Vagina (tissue), 2 donors: ENCODE data around the gene UNC13A.

Experiments used
- POLR2A ChIP-seq, 2 donors: fragments of 450-650 bp; IDR thresholded peaks; one replicate each; pipeline ENCODE4 v1.6.1; 2017; ENCODE audit warnings: antibody characterized with exemption in 2 of 2, mild to moderate bottlenecking in 2 of 2, moderate library complexity in 2 of 2
- POLR2AphosphoS5 ChIP-seq, 2 donors: sonication (generic); formaldehyde crosslinking; IDR thresholded peaks; one replicate each; pipeline ENCODE4 v1.9.0; 2017; ENCODE audit warnings: antibody characterized with exemption in 2 of 2, mild to moderate bottlenecking in 2 of 2, low read depth in 1 of 2; ENCODE audit not compliant: insufficient read depth in 1 of 2
- TF ChIP-seq, protein P1 (sequence below), 3 experiments: fragments of 450-650 bp in 2 of 3; fragments of 200-600 bp in 1 of 3; sonication (generic) in 1 of 3; IDR thresholded peaks; one replicate each; pipeline ENCODE4 v1.5.1; 2017 to 2019; ENCODE audit warnings: antibody characterized with exemption in 3 of 3, mild to moderate bottlenecking in 2 of 3, moderate library complexity in 2 of 3

DNA sequence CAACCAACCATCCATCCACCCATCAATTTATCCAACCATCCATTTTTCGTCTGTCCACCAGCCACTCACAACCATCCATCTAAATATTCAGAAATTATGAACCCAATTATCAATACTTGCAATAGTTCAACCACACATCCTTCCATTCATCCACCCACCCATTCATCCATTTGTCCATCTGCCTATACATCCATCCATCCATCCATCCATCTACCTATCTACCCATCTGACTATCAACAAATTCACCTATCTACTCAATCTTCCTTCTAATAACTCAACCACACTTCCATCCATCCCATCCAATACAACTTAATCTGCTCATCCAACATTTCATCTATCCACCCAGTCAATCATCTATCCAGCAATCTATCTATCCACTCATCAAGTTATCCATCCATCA is 46.3 kb downstream of the UNC13A start:
- TF ChIP-seq, protein P1, sequence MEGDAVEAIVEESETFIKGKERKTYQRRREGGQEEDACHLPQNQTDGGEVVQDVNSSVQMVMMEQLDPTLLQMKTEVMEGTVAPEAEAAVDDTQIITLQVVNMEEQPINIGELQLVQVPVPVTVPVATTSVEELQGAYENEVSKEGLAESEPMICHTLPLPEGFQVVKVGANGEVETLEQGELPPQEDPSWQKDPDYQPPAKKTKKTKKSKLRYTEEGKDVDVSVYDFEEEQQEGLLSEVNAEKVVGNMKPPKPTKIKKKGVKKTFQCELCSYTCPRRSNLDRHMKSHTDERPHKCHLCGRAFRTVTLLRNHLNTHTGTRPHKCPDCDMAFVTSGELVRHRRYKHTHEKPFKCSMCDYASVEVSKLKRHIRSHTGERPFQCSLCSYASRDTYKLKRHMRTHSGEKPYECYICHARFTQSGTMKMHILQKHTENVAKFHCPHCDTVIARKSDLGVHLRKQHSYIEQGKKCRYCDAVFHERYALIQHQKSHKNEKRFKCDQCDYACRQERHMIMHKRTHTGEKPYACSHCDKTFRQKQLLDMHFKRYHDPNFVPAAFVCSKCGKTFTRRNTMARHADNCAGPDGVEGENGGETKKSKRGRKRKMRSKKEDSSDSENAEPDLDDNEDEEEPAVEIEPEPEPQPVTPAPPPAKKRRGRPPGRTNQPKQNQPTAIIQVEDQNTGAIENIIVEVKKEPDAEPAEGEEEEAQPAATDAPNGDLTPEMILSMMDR (IDR thresholded peaks at IDR 0.05): no peak
- TF ChIP-seq POLR2A (IDR thresholded peaks at IDR 0.05) (no peak), POLR2AphosphoS5 (IDR thresholded peaks at IDR 0.05; ENCODE audit: insufficient read depth in 1 of 2, low read depth in 1 of 2) (no peak)
